ENCODE results near the gene HPD. TPM values are rescaled to one million over a fixed set of nuclear protein-coding genes. Genes with fewer than 3 reads are reported as not detected.

Gene HPD
- total RNA-seq, 3 donors from 2014 or later, result 0.63 to 1.0 TPM; not detected in 1

DNA sequence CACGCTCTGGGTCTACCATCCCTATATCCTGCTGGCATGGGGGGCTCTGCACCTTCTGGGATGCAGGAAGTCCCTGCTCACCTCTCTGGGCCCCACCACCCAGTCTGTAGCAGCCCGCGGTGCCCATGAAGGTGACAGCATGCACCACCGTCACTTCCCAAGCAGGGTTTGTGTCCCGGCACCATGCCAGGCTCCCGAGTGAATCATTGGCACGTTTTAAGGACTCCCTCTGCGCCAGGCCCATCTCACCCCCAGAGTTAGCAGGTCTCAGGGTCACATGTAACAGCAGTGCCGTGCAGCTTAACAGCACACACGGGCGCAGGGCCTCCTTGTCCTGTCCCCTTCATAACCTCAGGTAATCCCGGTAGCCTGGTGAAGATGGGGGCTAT is 34.9 kb downstream of the HPD start:
- no peak for ATAC-seq
- DNase-seq, result peak in 1 of 3 donors; percentile 25
- intact Hi-C loops (cut with DNase I, micrococcal nuclease), result no loop called here
- no peaks in the 10 kb centered on the region for H3K9me3 ChIP-seq
- H3K4me1 ChIP-seq (ENCODE audit: low read depth), result no peaks in the 10 kb centered on the region
- H3K4me3 ChIP-seq, result no peak overlapping the region
- peaks cover 24% of the 10 kb centered on the region for H3K36me3 ChIP-seq (ENCODE audit: low read depth)
- TF ChIP-seq, protein P1, sequence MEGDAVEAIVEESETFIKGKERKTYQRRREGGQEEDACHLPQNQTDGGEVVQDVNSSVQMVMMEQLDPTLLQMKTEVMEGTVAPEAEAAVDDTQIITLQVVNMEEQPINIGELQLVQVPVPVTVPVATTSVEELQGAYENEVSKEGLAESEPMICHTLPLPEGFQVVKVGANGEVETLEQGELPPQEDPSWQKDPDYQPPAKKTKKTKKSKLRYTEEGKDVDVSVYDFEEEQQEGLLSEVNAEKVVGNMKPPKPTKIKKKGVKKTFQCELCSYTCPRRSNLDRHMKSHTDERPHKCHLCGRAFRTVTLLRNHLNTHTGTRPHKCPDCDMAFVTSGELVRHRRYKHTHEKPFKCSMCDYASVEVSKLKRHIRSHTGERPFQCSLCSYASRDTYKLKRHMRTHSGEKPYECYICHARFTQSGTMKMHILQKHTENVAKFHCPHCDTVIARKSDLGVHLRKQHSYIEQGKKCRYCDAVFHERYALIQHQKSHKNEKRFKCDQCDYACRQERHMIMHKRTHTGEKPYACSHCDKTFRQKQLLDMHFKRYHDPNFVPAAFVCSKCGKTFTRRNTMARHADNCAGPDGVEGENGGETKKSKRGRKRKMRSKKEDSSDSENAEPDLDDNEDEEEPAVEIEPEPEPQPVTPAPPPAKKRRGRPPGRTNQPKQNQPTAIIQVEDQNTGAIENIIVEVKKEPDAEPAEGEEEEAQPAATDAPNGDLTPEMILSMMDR (IDR thresholded peaks at IDR 0.05), result no peak

DNA sequence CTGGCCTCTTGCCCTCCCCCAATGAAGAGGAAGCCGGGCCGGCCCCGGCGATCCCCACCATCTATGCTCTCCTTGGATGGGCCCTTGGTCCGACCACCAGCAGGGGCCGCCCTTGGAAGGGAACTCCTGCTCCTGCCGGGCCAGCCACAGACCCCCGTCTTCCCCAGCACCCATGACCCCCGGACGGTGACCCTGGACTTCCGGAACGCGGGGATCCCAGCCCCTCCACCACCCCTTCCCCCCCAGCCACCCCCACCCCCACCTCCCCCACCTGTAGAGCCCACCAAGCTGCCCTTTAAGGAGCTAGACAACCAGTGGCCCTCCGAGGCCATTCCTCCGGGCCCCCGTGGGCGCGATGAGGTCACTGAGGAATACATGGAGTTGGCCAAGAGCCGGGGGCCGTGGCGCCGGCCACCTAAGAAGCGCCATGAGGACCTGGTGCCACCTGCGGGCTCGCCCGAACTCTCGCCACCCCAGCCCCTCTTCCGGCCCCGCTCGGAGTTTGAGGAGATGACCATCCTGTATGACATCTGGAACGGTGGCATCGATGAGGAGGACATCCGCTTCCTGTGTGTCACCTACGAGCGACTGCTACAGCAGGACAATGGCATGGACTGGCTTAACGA is 35.4 kb downstream of the HPD start:
- TF ChIP-seq, protein P1 (IDR thresholded peaks at IDR 0.05), result no peak
- intact Hi-C loops (cut with DNase I, micrococcal nuclease), result no loop called here
- H3K36me3 ChIP-seq (ENCODE audit: low read depth), result peaks cover 20% of the 10 kb centered on the region
- no peaks in the 10 kb centered on the region for H3K4me1 ChIP-seq (ENCODE audit: low read depth)
- ATAC-seq (no peak), DNase-seq (peak in 1 of 3 donors; percentile 46)
- H3K4me3 ChIP-seq, result no peak overlapping the region
- H3K9me3 ChIP-seq, result no peaks in the 10 kb centered on the region

DNA sequence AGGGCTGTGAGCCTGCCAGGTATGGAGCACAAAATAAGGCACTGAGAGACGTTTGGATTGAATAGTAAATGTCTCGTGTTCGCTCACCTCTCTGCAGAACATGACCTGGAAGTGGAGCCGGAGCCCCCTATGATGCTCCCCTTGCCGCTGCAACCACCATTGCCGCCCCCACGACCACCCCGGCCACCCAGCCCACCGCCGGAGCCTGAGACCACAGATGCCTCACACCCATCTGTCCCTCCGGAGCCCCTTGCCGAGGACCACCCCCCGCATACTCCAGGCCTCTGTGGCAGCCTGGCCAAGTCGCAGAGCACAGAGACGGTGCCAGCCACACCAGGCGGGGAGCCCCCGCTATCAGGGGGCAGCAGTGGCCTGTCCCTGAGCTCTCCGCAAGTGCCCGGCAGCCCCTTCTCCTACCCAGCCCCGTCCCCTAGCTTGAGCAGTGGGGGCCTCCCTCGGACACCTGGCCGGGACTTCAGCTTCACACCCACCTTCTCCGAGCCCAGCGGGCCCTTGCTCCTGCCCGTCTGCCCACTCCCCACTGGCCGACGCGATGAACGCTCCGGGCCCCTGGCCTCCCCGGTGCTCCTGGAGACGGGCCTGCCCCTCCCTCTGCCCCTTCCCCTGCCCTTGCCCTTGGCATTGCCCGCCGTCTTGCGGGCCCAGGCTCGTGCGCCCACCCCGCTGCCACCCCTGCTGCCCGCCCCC is 36.1 kb downstream of the HPD start:
- Histone ChIP-seq H3K36me3 (ENCODE audit: low read depth) (peaks cover 16% of the 10 kb centered on the region), H3K4me1 (ENCODE audit: low read depth) (no peaks in the 10 kb centered on the region), H3K9me3 (no peaks in the 10 kb centered on the region), H3K4me3 (no peak overlapping the region)
- TF ChIP-seq, protein P1 (IDR thresholded peaks at IDR 0.05), result no peak
- intact Hi-C loops (cut with DNase I, micrococcal nuclease), result no loop called here
- ATAC-seq (no peak), DNase-seq (peak in 1 of 3 donors; percentile 42)

DNA sequence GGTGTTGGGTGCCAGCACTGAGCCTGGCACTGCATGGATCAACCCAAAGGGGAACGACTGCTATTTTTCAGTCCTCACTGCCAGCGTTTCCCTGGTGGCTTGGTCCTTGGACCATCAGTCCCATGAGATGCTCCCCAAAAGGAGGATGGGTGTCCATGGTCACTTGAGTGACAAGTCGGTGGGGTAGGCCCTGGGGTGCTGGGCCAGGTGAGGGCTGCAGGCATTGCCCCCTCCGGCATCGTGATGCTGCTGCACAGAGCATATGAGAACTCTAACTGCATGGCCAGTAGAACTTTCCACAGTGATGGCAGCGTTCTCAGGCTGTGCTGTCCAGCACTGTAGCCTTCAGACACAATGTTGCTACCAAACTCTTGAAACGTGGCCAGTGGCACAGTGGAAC is 38.6 kb downstream of the HPD start:
- no peak for ATAC-seq
- Histone ChIP-seq H3K4me1 (ENCODE audit: low read depth) (no peaks in the 10 kb centered on the region), H3K4me3 (no peak overlapping the region), H3K9me3 (no peaks in the 10 kb centered on the region), H3K36me3 (ENCODE audit: low read depth) (peaks cover 16% of the 10 kb centered on the region)
- TF ChIP-seq, protein P1 (IDR thresholded peaks at IDR 0.05), result no peak
- peak in 1 of 3 donors; percentile 22 for DNase-seq
- intact Hi-C loops (cut with DNase I, micrococcal nuclease), result no loop called here

DNA sequence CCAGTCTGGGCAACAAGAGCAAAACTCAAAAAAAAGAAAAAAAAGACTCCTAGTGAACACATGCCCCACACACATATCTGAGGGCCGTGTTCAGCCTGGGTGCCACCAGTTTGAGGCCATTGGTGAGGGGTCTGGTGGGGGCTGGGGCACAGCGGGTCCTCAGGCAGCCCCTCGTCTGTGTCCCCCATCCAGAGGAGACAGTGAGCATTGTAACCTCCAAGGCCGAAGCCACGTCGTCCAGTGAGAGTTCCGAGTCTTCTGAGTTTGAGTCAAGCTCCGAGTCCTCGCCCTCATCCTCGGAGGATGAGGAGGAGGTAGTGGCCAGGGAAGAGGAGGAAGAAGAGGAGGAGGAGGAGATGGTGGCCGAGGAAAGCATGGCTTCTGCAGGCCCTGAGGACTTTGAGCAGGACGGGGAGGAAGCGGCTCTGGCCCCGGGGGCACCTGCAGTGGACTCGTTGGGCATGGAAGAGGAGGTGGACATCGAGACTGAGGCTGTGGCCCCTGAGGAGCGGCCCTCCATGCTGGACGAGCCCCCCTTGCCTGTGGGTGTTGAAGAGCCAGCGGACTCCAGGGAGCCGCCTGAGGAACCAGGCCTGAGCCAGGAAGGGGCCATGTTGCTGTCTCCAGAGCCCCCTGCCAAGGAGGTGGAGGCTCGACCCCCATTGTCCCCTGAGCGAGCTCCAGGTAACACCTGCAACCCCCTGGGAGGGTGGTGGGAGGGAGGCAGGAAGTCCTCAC is 39.3 kb downstream of the HPD start:
- no peak overlapping the region for H3K4me3 ChIP-seq
- intact Hi-C loops (cut with DNase I, micrococcal nuclease), result no loop called here
- no peak for ATAC-seq
- no peaks in the 10 kb centered on the region for H3K4me1 ChIP-seq (ENCODE audit: low read depth)
- TF ChIP-seq, protein P1 (IDR thresholded peaks at IDR 0.05), result no peak
- peak in 1 of 3 donors; percentile 44 for DNase-seq
- H3K36me3 ChIP-seq (ENCODE audit: low read depth), result peaks cover 16% of the 10 kb centered on the region
- no peaks in the 10 kb centered on the region for H3K9me3 ChIP-seq
